OCI-LY3 (cell line): ENCODE results near the gene NFYC.
A peak's percentile ranks its signal among the peaks of the same experiment; 100 is the strongest.
"Not testable (repeated sequence)": the region's sequence is repeated elsewhere in the genome, so short reads cannot be mapped to it uniquely, and the experiment has no call there.

Experiments
- H2AFZ ChIP-seq: fragments of 200-600, 300-600 bp; shearing (Covaris generic); 2 replicates; pipeline ENCODE4 v1.6.0; 2014; ENCODE audit warnings: antibody characterized with exemption, low read depth, low read length
- H3K27ac ChIP-seq: fragments of 200-600, 300-600 bp; sonication (generic); 2 replicates; pipeline ENCODE4 v1.5.1; 2014; ENCODE audit warnings: mild to moderate bottlenecking, low read length, moderate library complexity, mixed read lengths
- H3K27me3 ChIP-seq: fragments of 200-600, 300-600 bp; sonication (generic); 2 replicates; pipeline ENCODE4 v1.6.1; 2014; ENCODE audit warnings: low read depth, low read length, mixed read lengths
- H3K36me3 ChIP-seq: fragments of 200-600, 300-600 bp; sonication (generic); replicated peaks from 2 replicates; pipeline ENCODE3; 2014; ENCODE audit warnings: low read depth, low read length, mixed read lengths
- H3K4me1 ChIP-seq: fragments of 300-600, 200-600 bp; sonication (generic); 2 replicates; pipeline ENCODE4 v1.6.1; 2014; ENCODE audit warnings: low read length, mixed read lengths
- H3K4me2 ChIP-seq: fragments of 200-600, 300-600 bp; sonication (generic); 2 replicates; pipeline ENCODE4 v1.6.1; 2014; ENCODE audit warnings: low read length, mixed read lengths
- H3K4me3 ChIP-seq: fragments of 300-600, 200-600 bp; sonication (generic); 2 replicates; pipeline ENCODE4 v1.5.1; 2014; ENCODE audit warnings: antibody characterized with exemption, mild to moderate bottlenecking, low read length, moderate library complexity
- H3K79me2 ChIP-seq: fragments of 300-600, 200-600 bp; shearing (Covaris generic); 2 replicates; pipeline ENCODE4 v1.6.1; 2014; ENCODE audit warnings: mild to moderate bottlenecking, low read length, mixed read lengths
- H3K9ac ChIP-seq: fragments of 300-600, 200-600 bp; shearing (Covaris generic); 2 replicates; pipeline ENCODE4 v1.6.0; 2014; ENCODE audit warnings: mild to moderate bottlenecking, low read length, moderate library complexity
- H3K9me3 ChIP-seq: fragments of 200-600, 300-600 bp; shearing (Covaris generic); 2 replicates; pipeline ENCODE4 v1.6.1; 2014; ENCODE audit warnings: low read length, mixed read lengths; ENCODE audit not compliant: insufficient read depth
- H4K20me1 ChIP-seq: fragments of 200-600, 300-600 bp; sonication (generic); 2 replicates; pipeline ENCODE4 v1.6.1; 2016; ENCODE audit warnings: low read length, mixed read lengths; ENCODE audit not compliant: insufficient read depth
- EZH2phosphoT487 ChIP-seq: fragments of 200-600 bp; shearing (Covaris generic); IDR thresholded peaks from 2 replicates; pipeline ENCODE4 v1.6.1; 2018; ENCODE audit warnings: antibody characterized with exemption, mixed run types, low read depth
- TF ChIP-seq, protein P1 (sequence below): fragments of 200-600, 300-600 bp; sonication (generic); IDR thresholded peaks from 2 replicates; pipeline ENCODE4 v1.5.1; 2014; ENCODE audit warnings: antibody characterized with exemption, low read length, low read depth

Gene NFYC

GRCh38 chr1:40701684-40702083, 10.2 kb downstream of the NFYC start:
- Histone ChIP-seq H3K27me3 (no peaks in the 10 kb centered on the region), H3K4me1 (peaks cover 52% of the 10 kb centered on the region), H3K79me2 (peaks cover 99% of the 10 kb centered on the region), H4K20me1 (no peaks in the 10 kb centered on the region), H3K36me3 (no peaks in the 10 kb centered on the region), H3K9ac (no peak overlapping the region), H2AFZ (no peak overlapping the region), H3K27ac (no peak overlapping the region), H3K9me3 (no peaks in the 10 kb centered on the region), H3K4me2 (no peak overlapping the region), H3K4me3 (no peak overlapping the region)
- TF ChIP-seq EZH2phosphoT487 = no peak
- TF ChIP-seq, protein P1, sequence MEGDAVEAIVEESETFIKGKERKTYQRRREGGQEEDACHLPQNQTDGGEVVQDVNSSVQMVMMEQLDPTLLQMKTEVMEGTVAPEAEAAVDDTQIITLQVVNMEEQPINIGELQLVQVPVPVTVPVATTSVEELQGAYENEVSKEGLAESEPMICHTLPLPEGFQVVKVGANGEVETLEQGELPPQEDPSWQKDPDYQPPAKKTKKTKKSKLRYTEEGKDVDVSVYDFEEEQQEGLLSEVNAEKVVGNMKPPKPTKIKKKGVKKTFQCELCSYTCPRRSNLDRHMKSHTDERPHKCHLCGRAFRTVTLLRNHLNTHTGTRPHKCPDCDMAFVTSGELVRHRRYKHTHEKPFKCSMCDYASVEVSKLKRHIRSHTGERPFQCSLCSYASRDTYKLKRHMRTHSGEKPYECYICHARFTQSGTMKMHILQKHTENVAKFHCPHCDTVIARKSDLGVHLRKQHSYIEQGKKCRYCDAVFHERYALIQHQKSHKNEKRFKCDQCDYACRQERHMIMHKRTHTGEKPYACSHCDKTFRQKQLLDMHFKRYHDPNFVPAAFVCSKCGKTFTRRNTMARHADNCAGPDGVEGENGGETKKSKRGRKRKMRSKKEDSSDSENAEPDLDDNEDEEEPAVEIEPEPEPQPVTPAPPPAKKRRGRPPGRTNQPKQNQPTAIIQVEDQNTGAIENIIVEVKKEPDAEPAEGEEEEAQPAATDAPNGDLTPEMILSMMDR = no peak

DNA sequence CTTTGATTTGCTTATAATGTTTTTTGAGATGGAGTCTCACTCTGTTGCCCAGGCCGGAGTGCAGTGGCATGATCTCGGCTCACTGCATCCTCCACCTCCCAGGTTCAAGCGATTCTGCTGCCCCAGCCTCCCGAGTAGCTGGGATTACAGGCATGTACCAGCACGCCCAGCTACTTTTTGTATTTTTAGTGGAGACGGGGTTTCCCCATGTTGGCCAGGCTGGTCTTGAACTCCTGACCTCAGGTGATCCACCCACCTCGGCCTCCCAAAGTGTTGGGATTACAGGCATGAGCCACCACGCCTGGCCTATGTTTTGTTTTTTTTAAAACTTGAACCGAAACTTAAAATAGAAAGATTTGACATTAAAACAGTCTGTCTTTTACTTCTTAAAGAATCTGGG, 11.3 kb downstream of the NFYC start:
- not testable (repeated sequence) for H3K4me3 ChIP-seq, H3K27ac ChIP-seq, H3K27me3 ChIP-seq, H3K9ac ChIP-seq, H3K9me3 ChIP-seq, H2AFZ ChIP-seq, H4K20me1 ChIP-seq, H3K36me3 ChIP-seq
- peaks cover 97% of the 10 kb centered on the region for H3K79me2 ChIP-seq
- peaks cover 48% of the 10 kb centered on the region for H3K4me1 ChIP-seq
- H3K4me2 ChIP-seq = peak overlapping the region; percentile 28

DNA sequence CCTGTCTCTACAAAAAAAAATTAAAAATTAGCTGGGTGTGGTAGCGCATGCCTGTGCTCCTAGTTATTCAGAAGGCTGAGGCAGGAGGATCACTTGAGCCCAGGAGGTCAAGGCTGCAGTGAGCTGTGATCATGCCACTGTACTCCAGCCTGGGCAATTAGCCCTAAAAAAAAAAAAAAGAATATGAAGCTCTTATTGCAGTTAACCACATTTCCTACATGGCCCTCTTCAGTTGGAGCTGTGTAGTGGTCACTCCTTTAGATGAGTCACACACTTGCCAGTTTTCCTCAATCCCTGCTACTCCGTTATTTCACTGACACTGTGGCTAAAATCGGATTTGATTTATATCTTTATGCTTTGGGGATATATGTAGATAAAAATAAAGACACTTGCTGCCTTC, 11.8 kb downstream of the NFYC start:
- Histone ChIP-seq H3K9ac (no peak overlapping the region), H3K27ac (no peak overlapping the region), H3K27me3 (no peaks in the 10 kb centered on the region), H3K36me3 (no peaks in the 10 kb centered on the region), H3K4me3 (no peak overlapping the region), H3K79me2 (peaks cover 97% of the 10 kb centered on the region), H3K4me1 (peaks cover 52% of the 10 kb centered on the region), H3K4me2 (0 out of 2 replicates have a peak overlapping the region, but pooled peaks have one; percentile 28), H4K20me1 (no peaks in the 10 kb centered on the region), H2AFZ (no peak overlapping the region), H3K9me3 (no peaks in the 10 kb centered on the region)
- TF ChIP-seq EZH2phosphoT487 = no peak

- H3K27ac ChIP-seq = no peak overlapping the region
- H3K9ac ChIP-seq = no peak overlapping the region
- H4K20me1 ChIP-seq = no peaks in the 10 kb centered on the region
- peaks cover 44% of the 10 kb centered on the region for H3K4me1 ChIP-seq
- peaks cover 93% of the 10 kb centered on the region for H3K79me2 ChIP-seq
- no peak overlapping the region for H2AFZ ChIP-seq
- no peaks in the 10 kb centered on the region for H3K9me3 ChIP-seq
- H3K4me3 ChIP-seq = no peak overlapping the region
- TF ChIP-seq, protein P1 = no peak
- no peak for TF ChIP-seq EZH2phosphoT487
- no peak overlapping the region for H3K4me2 ChIP-seq
- H3K27me3 ChIP-seq = no peaks in the 10 kb centered on the region
- no peaks in the 10 kb centered on the region for H3K36me3 ChIP-seq
Measured at GRCh38 chr1:40704817-40705733, 13.6 kb downstream of the NFYC start.

- H3K4me2 ChIP-seq = no peak overlapping the region
- H4K20me1 ChIP-seq = no peaks in the 10 kb centered on the region
- no peaks in the 10 kb centered on the region for H3K36me3 ChIP-seq
- H3K9ac ChIP-seq = no peak overlapping the region
- H3K27ac ChIP-seq = no peak overlapping the region
- no peak overlapping the region for H2AFZ ChIP-seq
- H3K9me3 ChIP-seq = no peaks in the 10 kb centered on the region
- TF ChIP-seq, protein P1 = no peak
- no peak for TF ChIP-seq EZH2phosphoT487
- H3K79me2 ChIP-seq = peaks cover 93% of the 10 kb centered on the region
- H3K4me1 ChIP-seq = peaks cover 53% of the 10 kb centered on the region
- no peaks in the 10 kb centered on the region for H3K27me3 ChIP-seq
- no peak overlapping the region for H3K4me3 ChIP-seq
Measured at GRCh38 chr1:40706626-40707025, 15.1 kb downstream of the NFYC start.
